Uterus (tissue), 4 donors: ENCODE data around the gene LSS. TPM values are rescaled to one million over a fixed set of nuclear protein-coding genes. Genes with fewer than 3 reads are reported as not detected.

Experiments used
- DNase-seq, 2 donors: peaks; one replicate each; pipeline ENCODE4 v3.0.0-alpha.2; 2019 to 2020
- H3K27ac ChIP-seq, 2 donors: fragments of 200-600 bp; sonication (generic); 1 replicate in 1 of 2; 2 replicates in 1 of 2; pipeline ENCODE4 v1.5.1; 2016 to 2018
- H3K27me3 ChIP-seq, 2 donors: fragments of 200-600 bp; sonication (generic); one replicate each; pipeline ENCODE4 v1.5.1; 2018 to 2019; ENCODE audit warnings: control low read depth in 1 of 2
- H3K36me3 ChIP-seq, 2 donors: fragments of 200-600 bp; sonication (generic); one replicate each; pipeline ENCODE4 v1.5.1; 2019; ENCODE audit warnings: control low read depth in 1 of 2
- H3K4me1 ChIP-seq, 2 donors: fragments of 200-600 bp; sonication (generic); one replicate each; pipeline ENCODE4 v1.5.1; 2018 to 2019; ENCODE audit warnings: control low read depth in 1 of 2
- H3K4me3 ChIP-seq, 2 donors: fragments of 200-600 bp; sonication (generic); 1 replicate in 1 of 2; 2 replicates in 1 of 2; pipeline ENCODE4 v1.5.1; 2018 to 2019; ENCODE audit warnings: mild to moderate bottlenecking in 1 of 2
- H3K9me3 ChIP-seq, 2 donors: fragments of 200-600 bp; sonication (generic); one replicate each; pipeline ENCODE4 v1.5.1; 2019; ENCODE audit warnings: control low read depth in 1 of 2
- POLR2A ChIP-seq, 2 donors: fragments of 450-650 bp; IDR thresholded peaks; one replicate each; pipeline ENCODE4 v1.6.1; 2016; ENCODE audit warnings: antibody characterized with exemption in 2 of 2, mild to moderate bottlenecking in 1 of 2, moderate library complexity in 1 of 2
- intact Hi-C: fragments of 100-400 bp; cut with DNase I; formaldehyde crosslinking; loops from one replicate; pipeline ENCODE4 v1.15.1; 2023; ENCODE audit warnings: low total_unique reads
- total RNA-seq, 4 donors: library from RNA; depleted of rRNA in 3 of 4; stranded (reverse); fragments of >200 nt in 3 of 4; gene quantifications; one replicate each; pipeline versions ENCODE4 v1.1.0 to v1.2.4, GENCODE V29; 2014 to 2023
- TF ChIP-seq, protein P1 (sequence below), 4 experiments: fragments of 200-600 bp in 2 of 4; fragments of 450-650 bp in 2 of 4; sonication (generic) in 2 of 4; IDR thresholded peaks; one replicate each; pipeline ENCODE4 v1.5.1; 2016 to 2019; ENCODE audit warnings: antibody characterized with exemption in 4 of 4, mild to moderate bottlenecking in 2 of 4, moderate library complexity in 1 of 4
- donor health status: DM: yes; HTN: yes; CAD: no.

The LSS gene
- total RNA-seq, 4 donors from 2014 or later = 35.4 to 94.0 (median 41.5) TPM

DNA sequence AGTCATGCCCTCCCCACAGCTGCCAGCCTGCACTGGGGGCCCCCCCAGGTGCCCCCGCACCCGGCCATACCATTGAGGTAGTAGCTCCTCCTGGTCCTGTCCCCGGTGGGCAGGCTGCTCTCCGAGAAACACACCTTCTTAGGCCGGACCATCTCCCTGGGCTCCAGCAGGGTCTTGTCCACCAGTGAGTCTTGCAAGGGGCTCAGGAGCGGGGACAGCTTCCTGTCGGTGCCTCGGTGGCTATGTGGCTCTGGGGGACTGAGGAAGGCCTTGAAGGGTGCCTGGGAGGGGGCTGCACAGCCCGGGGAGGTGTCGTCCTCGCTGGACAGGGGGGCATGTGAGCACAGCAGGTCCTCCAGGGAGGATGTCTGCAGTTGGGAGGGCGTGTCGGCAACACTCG, 60.3 kb downstream of the LSS start:
- Histone ChIP-seq H3K9me3 (no peaks in the 10 kb centered on the region), H3K4me3 (no peak overlapping the region), H3K4me1 (no peaks in the 10 kb centered on the region), H3K27ac (no peak overlapping the region), H3K27me3 (no peaks in the 10 kb centered on the region), H3K36me3 (no peaks in the 10 kb centered on the region)
- no peak for TF ChIP-seq POLR2A (IDR thresholded peaks at IDR 0.05)
- TF ChIP-seq, protein P1, sequence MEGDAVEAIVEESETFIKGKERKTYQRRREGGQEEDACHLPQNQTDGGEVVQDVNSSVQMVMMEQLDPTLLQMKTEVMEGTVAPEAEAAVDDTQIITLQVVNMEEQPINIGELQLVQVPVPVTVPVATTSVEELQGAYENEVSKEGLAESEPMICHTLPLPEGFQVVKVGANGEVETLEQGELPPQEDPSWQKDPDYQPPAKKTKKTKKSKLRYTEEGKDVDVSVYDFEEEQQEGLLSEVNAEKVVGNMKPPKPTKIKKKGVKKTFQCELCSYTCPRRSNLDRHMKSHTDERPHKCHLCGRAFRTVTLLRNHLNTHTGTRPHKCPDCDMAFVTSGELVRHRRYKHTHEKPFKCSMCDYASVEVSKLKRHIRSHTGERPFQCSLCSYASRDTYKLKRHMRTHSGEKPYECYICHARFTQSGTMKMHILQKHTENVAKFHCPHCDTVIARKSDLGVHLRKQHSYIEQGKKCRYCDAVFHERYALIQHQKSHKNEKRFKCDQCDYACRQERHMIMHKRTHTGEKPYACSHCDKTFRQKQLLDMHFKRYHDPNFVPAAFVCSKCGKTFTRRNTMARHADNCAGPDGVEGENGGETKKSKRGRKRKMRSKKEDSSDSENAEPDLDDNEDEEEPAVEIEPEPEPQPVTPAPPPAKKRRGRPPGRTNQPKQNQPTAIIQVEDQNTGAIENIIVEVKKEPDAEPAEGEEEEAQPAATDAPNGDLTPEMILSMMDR (IDR thresholded peaks at IDR 0.05) = no peak
- intact Hi-C loops = no loop called here
- DNase-seq = peak in 1 of 2 donors; percentile 12

DNA sequence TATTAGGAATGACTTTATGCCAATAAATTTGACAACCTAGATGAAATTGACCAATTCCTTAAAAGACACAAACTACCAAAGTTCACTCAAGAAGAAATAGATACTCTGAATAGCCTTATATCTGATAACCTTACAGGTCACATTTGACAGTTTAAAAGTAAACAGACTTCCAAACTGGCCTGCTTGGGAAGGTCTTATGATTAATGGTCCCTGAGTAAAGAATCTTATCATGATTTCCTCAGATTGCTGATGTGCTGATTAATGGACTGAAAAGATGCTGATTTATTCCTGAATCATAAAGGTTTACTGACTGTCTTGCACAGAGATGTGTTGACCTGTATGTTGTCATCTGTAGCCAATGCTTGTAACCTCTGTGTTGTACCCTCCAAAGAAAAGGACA, 63.5 kb downstream of the LSS start:
- TF ChIP-seq, protein P1 (IDR thresholded peaks at IDR 0.05) = no peak
- no peak for TF ChIP-seq POLR2A (IDR thresholded peaks at IDR 0.05)
- H3K4me1 ChIP-seq = no peaks in the 10 kb centered on the region
- DNase-seq = no peak
- no peak overlapping the region for H3K4me3 ChIP-seq
- H3K27me3 ChIP-seq = no peaks in the 10 kb centered on the region
- H3K9me3 ChIP-seq = no peaks in the 10 kb centered on the region
- intact Hi-C loops = no loop called here
- H3K27ac ChIP-seq = no peak overlapping the region
- no peaks in the 10 kb centered on the region for H3K36me3 ChIP-seq

DNA sequence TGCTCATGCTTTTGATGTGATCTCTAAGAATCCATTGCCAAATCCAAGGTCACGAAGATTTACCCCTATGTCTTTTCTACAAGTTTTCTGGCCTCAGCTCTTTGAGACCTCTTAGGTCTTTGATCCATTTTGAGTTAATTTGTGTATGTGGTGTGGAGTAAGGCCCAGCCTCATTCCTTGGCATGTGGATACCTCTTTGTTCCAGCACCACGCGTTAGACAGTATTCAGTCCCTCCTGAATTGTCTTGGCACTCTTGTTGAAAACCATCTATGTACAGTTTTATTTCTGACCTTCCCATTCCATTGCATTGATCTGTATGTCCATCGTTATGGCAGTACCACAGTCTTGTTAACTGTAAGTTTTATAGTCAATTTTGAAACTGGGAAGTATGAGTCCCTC, 65.2 kb downstream of the LSS start:
- no peaks in the 10 kb centered on the region for H3K36me3 ChIP-seq
- no peak overlapping the region for H3K27ac ChIP-seq
- intact Hi-C loops = no loop called here
- TF ChIP-seq POLR2A (IDR thresholded peaks at IDR 0.05) = no peak
- TF ChIP-seq, protein P1 (IDR thresholded peaks at IDR 0.05) = no peak
- H3K4me3 ChIP-seq = no peak overlapping the region
- no peaks in the 10 kb centered on the region for H3K9me3 ChIP-seq
- no peaks in the 10 kb centered on the region for H3K27me3 ChIP-seq
- DNase-seq = no peak
- H3K4me1 ChIP-seq = no peaks in the 10 kb centered on the region

DNA sequence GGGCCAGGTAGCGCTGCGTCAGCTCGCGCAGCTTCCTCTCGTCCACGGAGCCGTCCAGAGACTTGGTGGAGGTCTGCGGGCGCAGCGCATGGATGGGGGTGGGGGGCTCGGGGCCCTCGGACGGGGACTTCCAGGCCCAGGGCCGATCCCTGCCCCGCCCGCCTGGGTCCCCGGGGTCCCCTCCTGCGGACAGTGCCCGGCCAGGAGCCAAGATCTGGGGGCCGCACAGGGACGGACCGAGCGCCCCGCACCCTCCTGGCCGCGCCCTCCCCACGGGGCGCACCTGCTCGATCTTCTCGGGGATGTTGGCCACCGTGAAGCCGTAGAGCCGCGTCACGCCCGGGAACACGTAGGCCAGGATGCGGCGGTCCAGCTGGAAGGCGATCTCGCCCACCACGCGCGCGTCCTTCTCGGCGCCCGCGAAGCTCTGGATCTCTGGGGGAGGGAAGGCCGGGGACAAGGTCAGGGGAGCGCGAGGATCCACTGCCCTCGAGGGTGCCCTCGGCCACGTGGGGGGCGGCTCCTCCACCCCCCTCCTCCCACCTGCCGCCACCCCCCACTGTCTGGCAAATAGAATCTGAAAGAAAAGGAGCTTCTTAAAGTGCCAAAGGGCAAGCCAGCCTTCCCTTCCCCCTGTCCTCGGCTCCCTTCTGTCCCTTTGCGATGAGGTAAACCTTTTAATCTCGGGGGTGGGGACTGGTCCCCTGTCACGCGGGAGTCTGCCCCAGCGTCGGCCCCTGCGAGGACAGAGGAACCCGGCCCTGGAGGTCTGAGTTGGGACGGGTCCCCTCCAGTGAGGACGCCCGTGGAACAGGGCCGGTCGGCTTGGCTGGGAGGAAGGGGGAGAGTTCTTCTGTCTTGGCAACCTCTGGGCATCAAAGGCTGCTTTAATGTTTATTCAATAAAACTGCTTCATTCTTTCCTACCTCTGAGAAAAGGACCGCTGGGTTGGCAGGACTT, 66.7 kb downstream of the LSS start:
- no peak for TF ChIP-seq POLR2A (IDR thresholded peaks at IDR 0.05)
- TF ChIP-seq, protein P1 (IDR thresholded peaks at IDR 0.05) = no peak
- no peak overlapping the region for H3K4me3 ChIP-seq
- intact Hi-C loops = no loop called here
- H3K27ac ChIP-seq = no peak overlapping the region
- no peaks in the 10 kb centered on the region for H3K27me3 ChIP-seq
- DNase-seq = peak in 1 of 2 donors; percentile 8
- H3K4me1 ChIP-seq = no peaks in the 10 kb centered on the region
- H3K36me3 ChIP-seq = no peaks in the 10 kb centered on the region
- H3K9me3 ChIP-seq = no peaks in the 10 kb centered on the region

DNA sequence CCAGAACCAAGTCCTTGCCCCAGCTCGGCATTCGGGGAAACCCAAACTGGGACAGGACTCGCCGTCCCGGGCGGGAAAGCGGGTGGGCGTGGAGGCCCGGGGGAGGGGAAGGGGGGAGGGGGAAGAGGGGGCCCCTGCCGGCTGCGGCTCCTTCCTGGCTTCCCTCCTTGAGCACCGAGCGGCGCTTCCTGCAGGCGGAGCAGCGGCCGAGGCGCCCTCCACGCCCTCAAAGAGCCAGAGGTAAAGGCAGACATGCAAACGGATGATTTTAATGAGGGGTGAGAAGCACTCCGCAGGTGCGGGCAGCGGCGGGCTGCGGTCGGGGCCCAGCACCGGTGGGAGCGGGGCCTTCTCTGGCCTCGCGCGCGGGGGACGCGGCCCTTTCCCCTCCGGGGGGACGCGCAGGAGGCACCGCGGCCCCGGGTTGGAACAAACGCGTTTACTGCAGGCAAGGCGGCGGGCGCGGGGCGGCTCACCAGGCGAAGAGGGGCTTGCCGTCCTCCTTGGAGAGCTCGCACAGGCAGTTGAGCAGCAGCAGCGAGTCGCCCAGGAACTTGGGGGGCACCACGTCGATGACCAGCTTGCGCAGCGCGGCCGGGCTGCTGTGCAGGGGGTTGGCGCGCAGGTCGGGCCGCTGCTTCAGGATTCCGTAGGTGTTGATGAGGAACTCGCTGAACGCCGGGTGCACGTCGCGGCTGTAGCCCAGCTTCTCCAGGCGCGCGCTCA, 67.5 kb downstream of the LSS start:
- intact Hi-C loops = no loop called here
- no peaks in the 10 kb centered on the region for H3K4me1 ChIP-seq
- peak in 1 of 2 donors; percentile 10 for DNase-seq
- no peaks in the 10 kb centered on the region for H3K27me3 ChIP-seq
- H3K4me3 ChIP-seq = no peak overlapping the region
- TF ChIP-seq, protein P1 (IDR thresholded peaks at IDR 0.05) = no peak
- no peak for TF ChIP-seq POLR2A (IDR thresholded peaks at IDR 0.05)
- no peaks in the 10 kb centered on the region for H3K9me3 ChIP-seq
- no peak overlapping the region for H3K27ac ChIP-seq
- H3K36me3 ChIP-seq = no peaks in the 10 kb centered on the region
